H9 (cell line): Measurements from ENCODE around the gene SRL. TPM values are rescaled to one million over a fixed set of nuclear protein-coding genes. Genes with fewer than 3 reads are reported as not detected.

Experiments used
- DNase-seq: peaks from one replicate; pipeline ENCODE4 v3.0.0-alpha.2; 2017
- H2AFZ ChIP-seq: one replicate; pipeline ENCODE4 v1.6.1; 2013; ENCODE audit warnings: mild to moderate bottlenecking, low read length, control low read depth, moderate library complexity
- H2AK5ac ChIP-seq: 2 replicates; pipeline ENCODE4 v1.6.1; 2013; ENCODE audit warnings: low read length, control low read depth, mixed read lengths; ENCODE audit not compliant: insufficient read length
- H2BK120ac ChIP-seq: one replicate; pipeline ENCODE4 v1.6.1; 2013; ENCODE audit warnings: low read depth, mild to moderate bottlenecking, low read length, control low read depth, inconsistent platforms; ENCODE audit not compliant: poor library complexity, severe bottlenecking
- H2BK12ac ChIP-seq: 2 replicates; pipeline ENCODE4 v1.6.1; 2013; ENCODE audit warnings: low read length, control low read depth, mixed read lengths, low read depth; ENCODE audit not compliant: insufficient read length
- H2BK15ac ChIP-seq: 2 replicates; pipeline ENCODE4 v1.6.1; 2013; ENCODE audit warnings: low read depth, low read length, control low read depth
- H2BK20ac ChIP-seq: one replicate; pipeline ENCODE4 v1.6.1; 2013; ENCODE audit warnings: low read depth, mild to moderate bottlenecking, low read length, control low read depth, inconsistent platforms; ENCODE audit not compliant: poor library complexity, severe bottlenecking
- H2BK5ac ChIP-seq: 2 replicates; pipeline ENCODE4 v1.6.1; 2013; ENCODE audit warnings: low read length, control low read depth, mixed read lengths; ENCODE audit not compliant: insufficient read length
- H3K14ac ChIP-seq: 2 replicates; pipeline ENCODE4 v1.6.1; 2013; ENCODE audit warnings: low read length, control low read depth; ENCODE audit not compliant: insufficient read depth
- H3K18ac ChIP-seq: 2 replicates; pipeline ENCODE4 v1.6.1; 2013; ENCODE audit warnings: low read depth, mild to moderate bottlenecking, mixed read lengths, low read length, control low read depth; ENCODE audit not compliant: insufficient read length
- H3K23ac ChIP-seq: 2 replicates; pipeline ENCODE4 v1.6.1; 2013; ENCODE audit warnings: low read length, control low read depth, mixed read lengths, low read depth; ENCODE audit not compliant: insufficient read length
- H3K23me2 ChIP-seq: 2 replicates; pipeline ENCODE4 v1.6.1; 2013; ENCODE audit warnings: low read depth, mild to moderate bottlenecking, mixed read lengths, low read length, control low read depth; ENCODE audit not compliant: insufficient read length, poor library complexity, severe bottlenecking
- H3K27ac ChIP-seq: 2 replicates; pipeline ENCODE4 v1.5.1; 2013; ENCODE audit warnings: low read length, control low read depth, mixed read lengths, low read depth; ENCODE audit not compliant: insufficient read length
- H3K27me3 ChIP-seq: 2 replicates; pipeline ENCODE4 v1.6.1; 2013; ENCODE audit warnings: low read length, control low read depth, inconsistent platforms; ENCODE audit not compliant: insufficient read depth
- H3K4ac ChIP-seq: 2 replicates; pipeline ENCODE4 v1.6.1; 2013; ENCODE audit warnings: low read depth, mild to moderate bottlenecking, control low read depth, inconsistent platforms, low read length, moderate library complexity
- H3K4me1 ChIP-seq: 2 replicates; pipeline ENCODE4 v1.6.1; 2013; ENCODE audit warnings: low read length, control low read depth, inconsistent platforms; ENCODE audit not compliant: insufficient read depth
- H3K4me2 ChIP-seq: 2 replicates; pipeline ENCODE4 v1.6.1; 2013; ENCODE audit warnings: low read length, control low read depth, mixed read lengths; ENCODE audit not compliant: insufficient read length, insufficient read depth
- H3K56ac ChIP-seq: 2 replicates; pipeline ENCODE4 v1.6.1; 2013; ENCODE audit warnings: low read depth, mild to moderate bottlenecking, mixed read lengths, low read length, control low read depth; ENCODE audit not compliant: insufficient read length
- H3K79me1 ChIP-seq: 2 replicates; pipeline ENCODE4 v1.6.1; 2013; ENCODE audit warnings: low read depth, mild to moderate bottlenecking, moderate library complexity, low read length, control low read depth, inconsistent platforms; ENCODE audit not compliant: insufficient read depth, poor library complexity, severe bottlenecking
- H3K79me2 ChIP-seq: 2 replicates; pipeline ENCODE4 v1.6.1; 2013; ENCODE audit warnings: low read length, control low read depth, inconsistent platforms; ENCODE audit not compliant: insufficient read depth
- H3K9ac ChIP-seq: 2 replicates; pipeline ENCODE4 v1.6.1; 2013; ENCODE audit warnings: low read length, control low read depth, mixed read lengths; ENCODE audit not compliant: insufficient read length; ENCODE audit errors: extremely low read depth
- H3K9me3 ChIP-seq: one replicate; pipeline ENCODE4 v1.6.1; 2013; ENCODE audit warnings: low read depth, low read length, inconsistent platforms; ENCODE audit not compliant: control insufficient read depth
- H3T11ph ChIP-seq: one replicate; pipeline ENCODE4 v1.6.1; 2013; ENCODE audit warnings: mild to moderate bottlenecking, low read length, control low read depth, inconsistent platforms
- H4K20me1 ChIP-seq: one replicate; pipeline ENCODE4 v1.6.1; 2013; ENCODE audit not compliant: control insufficient read depth, insufficient read length, insufficient read depth
- H4K5ac ChIP-seq: 2 replicates; pipeline ENCODE4 v1.6.1; 2013; ENCODE audit warnings: low read depth, mild to moderate bottlenecking, mixed read lengths, low read length, control low read depth; ENCODE audit not compliant: insufficient read length
- H4K8ac ChIP-seq: replicated peaks from 2 replicates; pipeline ENCODE4 v1.6.1; 2013; ENCODE audit warnings: low read length, control low read depth, mixed read lengths, low read depth; ENCODE audit not compliant: insufficient read length
- H4K91ac ChIP-seq: 2 replicates; pipeline ENCODE4 v1.6.1; 2013; ENCODE audit warnings: low read depth, mild to moderate bottlenecking, moderate library complexity, mixed read lengths, low read length, control low read depth; ENCODE audit not compliant: insufficient read length
- H3K27ac Mint-ChIP-seq, 3 experiments: 2 replicates in 2 of 3; 3 replicates in 1 of 3; pipeline ENCODE4 v1.8.0; 2020 to 2021; ENCODE audit warnings: mixed read lengths in 3 of 3, mild to moderate bottlenecking in 1 of 3, moderate library complexity in 1 of 3
- H3K27me3 Mint-ChIP-seq: 2 replicates; pipeline ENCODE4 v1.8.0; 2021; ENCODE audit warnings: low read depth, mild to moderate bottlenecking, moderate library complexity, mixed read lengths
- H3K36me3 Mint-ChIP-seq, 3 experiments: 2 replicates in 2 of 3; 3 replicates in 1 of 3; pipeline ENCODE4 v1.8.0; 2020 to 2021; ENCODE audit warnings: low read depth in 3 of 3, mixed read lengths in 3 of 3; ENCODE audit not compliant: insufficient read depth in 1 of 3
- H3K4me1 Mint-ChIP-seq, 2 experiments: 2 replicates each; pipeline ENCODE4 v1.8.0; 2020; ENCODE audit warnings: mixed read lengths in 2 of 2
- H3K4me3 Mint-ChIP-seq, 2 experiments: 2 replicates in 1 of 2; 3 replicates in 1 of 2; pipeline ENCODE4 v1.8.0; 2020 to 2021; ENCODE audit warnings: mild to moderate bottlenecking in 2 of 2, mixed read lengths in 2 of 2, moderate library complexity in 1 of 2
- H3K9me3 Mint-ChIP-seq, 2 experiments: 2 replicates in 1 of 2; 3 replicates in 1 of 2; pipeline ENCODE4 v1.8.0; 2020; ENCODE audit warnings: mild to moderate bottlenecking in 2 of 2, mixed read lengths in 2 of 2, moderate library complexity in 1 of 2
- CTCF ChIP-seq: fragments of 200-600 bp; sonication (generic); conservative IDR thresholded peaks from 3 replicates; pipeline ENCODE4 v1.8.0; 2021; ENCODE audit warnings: antibody characterized with exemption, mild to moderate bottlenecking
- WGBS: extraction: QIAGEN DNeasy Blood & Tissue Kit; methylation state at CpG from one replicate; pipeline ENCODE4 v1.1.7; 2013; ENCODE audit warnings: missing lambda C conversion rate, low lambda C conversion rate, mixed read lengths; ENCODE audit not compliant: insufficient read length; ENCODE audit errors: extremely low coverage; 5-methylcytosine and 5-hydroxymethylcytosine counted together
- total RNA-seq: library from RNA; stranded (reverse); gene quantifications from 2 replicates; pipeline ENCODE4 v1.2.1, GENCODE V29; 2021

SRL gene
- total RNA-seq, 1 experiment from 2014 or later: not detected

- no peaks in the 10 kb centered on the region for H3K9me3 Mint-ChIP-seq
- Histone ChIP-seq H3K14ac (no peak overlapping the region), H2BK20ac (no peak overlapping the region), H3K23me2 (peaks cover 2% of the 10 kb centered on the region), H2BK12ac (no peak overlapping the region), H3K4me1 (peaks cover 3% of the 10 kb centered on the region; the same call in 1 of the 2 replicates), H3K18ac (no peak overlapping the region), H3K79me1 (peaks cover 6% of the 10 kb centered on the region), H2AFZ (no peak overlapping the region), H3K56ac (no peak overlapping the region), H4K5ac (no peak overlapping the region), H2BK120ac (no peak overlapping the region), H3K4ac (no peak overlapping the region), H4K20me1 (no peaks in the 10 kb centered on the region), H2BK15ac (no peak overlapping the region), H3K27ac (no peak overlapping the region), H3K23ac (no peak overlapping the region), H2BK5ac (no peak overlapping the region), H3K79me2 (peaks cover 35% of the 10 kb centered on the region; the same call in 1 of the 2 replicates), H4K91ac (no peak overlapping the region), H4K8ac (no peak overlapping the region), H3K27me3 (no peaks in the 10 kb centered on the region), H3K9ac (no peak overlapping the region), H2AK5ac (no peak overlapping the region), H3K9me3 (no peaks in the 10 kb centered on the region), H3T11ph (no peak overlapping the region), H3K4me2 (no peak overlapping the region)
- TF ChIP-seq CTCF: no peak
- peak; percentile 58 for DNase-seq
- H3K4me3 Mint-ChIP-seq: peak overlapping the region in 1 of 2 experiments; percentile 22; a peak in 1 of 5 replicates
- no CpG with 5 or more reads among the region's 6 CpGs for WGBS
- H3K4me1 Mint-ChIP-seq: peaks cover 15 to 39% of the 10 kb centered on the region in 2 experiments
- H3K27ac Mint-ChIP-seq: peak overlapping the region; percentile 37 to 94 (median 81); a peak in 4 of 7 replicates
- H3K27me3 Mint-ChIP-seq: no peaks in the 10 kb centered on the region
- H3K36me3 Mint-ChIP-seq: peaks cover 18 to 46% (median 27%) of the 10 kb centered on the region in 3 experiments
These were observed 24.5 kb upstream of the SRL start for GRCh38 chr16:4266372-4266771.
